ENCODE data around the gene KCNK13.
"Not testable (repeated sequence)": the region's sequence is repeated elsewhere in the genome, so short reads cannot be mapped to it uniquely, and the experiment has no call there.

KCNK13 gene

DNA sequence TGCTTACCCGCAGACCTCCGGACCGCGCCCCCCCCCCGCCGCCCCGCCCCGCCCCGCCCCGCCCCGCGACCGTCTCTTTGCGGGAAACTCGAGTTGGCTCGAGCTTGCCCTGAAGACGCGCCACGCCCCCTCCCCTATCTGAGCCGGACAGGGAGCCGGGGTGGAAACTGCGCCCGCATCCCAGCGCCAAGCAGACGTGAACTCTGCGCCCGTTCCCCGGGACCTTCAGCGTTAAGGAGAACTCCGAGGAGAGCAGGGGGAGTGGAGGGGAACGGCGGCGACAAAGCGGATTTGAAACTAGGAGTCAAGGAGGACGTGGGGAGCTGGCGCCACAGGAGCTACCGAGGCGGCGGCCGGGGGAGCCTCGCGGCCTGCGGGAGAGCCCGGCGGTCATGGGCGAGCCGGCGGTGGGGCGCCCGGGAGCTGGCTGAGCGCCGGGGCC is at the start of gene KCNK13:
TSS of gene KCNK13 (plus strand) at position 310 of the 442 bp plus-strand sequence. CDS start 212 bp downstream, outside the sequence.
- DNase-seq (ENCODE audit: low read depth) = no peak

DNA sequence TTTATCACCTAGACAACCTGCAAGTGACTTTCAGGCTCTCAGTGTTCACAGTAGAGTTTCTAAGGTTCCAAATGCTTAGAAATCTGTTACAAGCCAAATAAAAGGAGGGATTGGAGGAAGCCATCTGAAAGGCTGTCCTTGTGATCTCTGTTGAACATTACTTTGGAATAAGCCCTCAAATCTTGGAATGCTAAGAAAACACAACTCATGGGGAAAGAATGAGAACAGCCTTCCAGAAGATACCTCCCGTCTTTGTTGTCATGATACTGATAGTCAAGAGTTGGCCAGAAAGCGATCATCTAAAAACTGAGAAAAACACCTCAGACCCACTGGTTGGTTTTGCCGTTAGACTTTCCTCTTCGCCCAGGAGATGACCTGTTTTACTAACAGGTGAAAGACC is 44.4 kb upstream of the KCNK13 start:
- DNase-seq (ENCODE audit: low read depth) = no peak

DNA sequence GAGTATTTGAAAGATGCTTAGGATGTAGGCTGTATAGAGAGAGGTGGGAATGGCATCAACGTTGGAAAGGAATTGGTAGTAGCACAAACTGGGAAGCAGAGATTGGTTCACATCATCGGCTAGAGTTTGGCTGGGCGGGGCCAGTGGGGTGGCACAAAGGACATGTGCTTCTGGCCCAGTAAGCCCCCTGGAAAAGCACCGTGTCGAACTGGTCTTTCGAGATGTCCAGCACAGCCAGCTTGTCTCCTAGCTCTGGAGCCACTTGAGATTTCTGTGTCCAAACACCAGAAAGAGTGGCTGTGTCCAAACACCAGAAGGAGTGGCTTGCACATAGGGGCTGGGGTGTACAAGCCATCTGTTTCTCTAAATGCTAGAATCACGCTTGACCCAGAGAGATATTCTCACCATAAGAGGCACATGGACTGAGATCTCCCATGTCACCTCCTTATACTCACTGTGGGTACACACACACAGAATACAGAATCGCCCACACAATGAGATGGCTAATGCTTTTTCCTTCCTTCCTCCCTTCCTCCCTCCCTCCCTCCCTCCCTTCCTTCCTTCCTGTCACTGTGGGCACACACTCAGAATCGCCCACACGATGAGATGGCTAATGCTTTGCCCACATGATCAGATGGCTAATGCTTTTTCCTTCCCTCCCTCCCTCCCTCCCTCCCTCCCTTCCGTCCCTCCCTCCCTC is 41.8 kb upstream of the KCNK13 start:
- no peak for DNase-seq (ENCODE audit: low read depth)

DNA sequence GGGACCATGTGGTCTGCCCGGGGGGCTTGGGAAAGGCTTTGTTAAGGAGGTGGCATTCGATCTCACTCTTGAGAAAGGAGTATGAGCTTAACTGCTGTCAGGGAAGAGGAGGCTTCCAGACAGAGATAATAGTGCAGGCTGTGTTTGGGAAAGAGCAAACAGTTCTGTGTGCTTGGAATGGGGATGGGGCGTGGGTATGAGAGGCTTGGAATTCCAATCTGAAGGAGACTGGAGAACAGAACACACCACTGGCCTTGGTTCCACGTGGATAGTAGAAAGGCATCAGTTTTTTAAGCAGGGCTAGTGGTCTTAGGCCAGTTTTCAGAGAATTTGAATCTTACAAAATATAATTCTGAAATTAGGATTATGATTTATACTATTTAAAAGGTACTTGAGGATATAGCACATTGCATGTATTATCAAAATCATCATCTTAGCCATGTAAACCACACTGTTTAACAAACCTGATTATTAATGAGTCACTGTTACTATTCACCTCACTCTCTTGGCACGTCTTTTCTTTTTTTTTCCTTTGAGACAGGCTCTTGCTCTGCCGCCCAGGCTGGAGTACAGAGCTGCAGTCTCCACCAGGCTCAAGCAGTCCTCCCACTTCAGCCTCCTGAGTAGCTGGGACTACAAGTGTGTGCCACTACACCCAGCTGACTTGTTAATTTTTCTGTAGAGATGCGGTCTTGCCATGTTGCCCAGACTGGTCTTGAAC is 38.5 kb upstream of the KCNK13 start:
- DNase-seq (ENCODE audit: low read depth) = no peak

DNA sequence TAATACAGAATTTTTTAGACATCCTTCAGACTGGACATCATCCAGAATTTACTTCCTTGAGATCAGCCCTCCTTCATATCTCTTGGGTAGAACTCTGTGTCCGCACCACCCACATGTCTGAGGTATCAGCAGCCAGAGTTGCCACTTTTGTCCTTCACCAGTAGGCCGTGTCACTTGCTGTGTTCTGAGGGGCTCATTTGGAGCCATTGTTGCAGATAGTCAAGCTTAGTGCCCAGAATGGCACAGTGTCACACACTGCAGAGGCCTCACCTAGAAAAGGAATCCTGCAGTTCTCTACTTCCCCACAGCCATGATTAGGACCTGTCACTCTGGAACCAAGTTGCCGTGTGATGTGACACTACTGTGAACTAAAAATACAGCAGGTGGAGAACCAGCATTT is 36.9 kb upstream of the KCNK13 start:
- no peak for DNase-seq (ENCODE audit: low read depth)

DNA sequence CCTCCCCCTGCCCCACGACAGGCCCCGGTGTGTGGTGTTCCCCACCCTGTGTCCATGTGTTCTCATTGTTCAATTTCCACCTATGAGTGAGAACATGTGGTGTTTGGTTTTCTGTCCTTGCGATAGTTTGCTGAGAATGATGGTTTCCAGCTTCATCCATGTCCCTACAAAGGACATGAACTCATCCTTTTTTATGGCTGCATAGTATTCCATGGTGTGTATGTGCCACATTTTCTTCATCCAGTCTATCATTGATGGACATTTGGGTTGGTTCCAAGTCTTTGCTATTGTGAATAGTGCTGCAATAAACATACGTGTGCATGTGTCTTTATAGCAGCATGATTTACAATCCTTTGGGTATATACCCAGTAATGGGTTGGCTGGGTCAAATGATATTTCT is 35.2 kb upstream of the KCNK13 start:
- not testable (repeated sequence) for DNase-seq (ENCODE audit: low read depth)

DNA sequence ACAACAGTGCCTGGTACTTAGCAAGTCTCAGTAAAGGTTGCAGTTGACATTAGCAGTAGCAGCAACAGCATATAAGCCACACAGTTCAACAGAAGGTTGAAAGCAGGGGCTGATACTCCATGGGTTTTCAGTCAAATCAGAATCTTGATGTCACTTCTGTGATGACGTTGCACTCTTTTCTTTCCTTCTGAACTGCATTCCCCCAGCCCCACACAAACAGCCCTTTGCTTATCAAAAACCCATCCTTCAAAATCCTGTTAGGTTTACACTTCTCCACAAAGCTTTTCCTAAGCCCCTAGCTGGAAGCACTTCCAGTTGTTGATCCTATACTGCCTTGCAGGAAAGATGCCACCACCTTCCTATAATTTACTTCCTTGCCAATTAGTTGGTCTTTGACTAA is 34.0 kb upstream of the KCNK13 start:
- DNase-seq (ENCODE audit: low read depth) = no peak

DNA sequence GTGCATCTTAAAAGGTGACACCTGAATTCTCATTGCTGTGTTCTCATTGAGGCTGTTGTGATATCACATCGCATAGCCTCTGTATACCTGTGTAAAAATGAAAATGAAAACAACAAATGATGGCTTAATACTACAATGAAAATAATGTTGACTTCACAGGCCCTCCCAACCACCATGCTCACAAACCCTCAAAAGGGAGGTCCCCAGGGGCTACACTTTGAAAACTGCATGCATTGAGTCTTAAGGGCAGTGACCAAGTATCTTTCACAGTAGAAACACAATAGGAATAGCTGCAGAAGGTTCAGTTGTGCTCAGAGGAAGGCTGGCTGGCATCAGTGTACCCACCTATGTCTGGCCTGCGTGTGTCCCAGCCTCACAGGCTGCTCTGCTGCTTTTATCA is 27.6 kb upstream of the KCNK13 start:
- no peak for DNase-seq (ENCODE audit: low read depth)

DNA sequence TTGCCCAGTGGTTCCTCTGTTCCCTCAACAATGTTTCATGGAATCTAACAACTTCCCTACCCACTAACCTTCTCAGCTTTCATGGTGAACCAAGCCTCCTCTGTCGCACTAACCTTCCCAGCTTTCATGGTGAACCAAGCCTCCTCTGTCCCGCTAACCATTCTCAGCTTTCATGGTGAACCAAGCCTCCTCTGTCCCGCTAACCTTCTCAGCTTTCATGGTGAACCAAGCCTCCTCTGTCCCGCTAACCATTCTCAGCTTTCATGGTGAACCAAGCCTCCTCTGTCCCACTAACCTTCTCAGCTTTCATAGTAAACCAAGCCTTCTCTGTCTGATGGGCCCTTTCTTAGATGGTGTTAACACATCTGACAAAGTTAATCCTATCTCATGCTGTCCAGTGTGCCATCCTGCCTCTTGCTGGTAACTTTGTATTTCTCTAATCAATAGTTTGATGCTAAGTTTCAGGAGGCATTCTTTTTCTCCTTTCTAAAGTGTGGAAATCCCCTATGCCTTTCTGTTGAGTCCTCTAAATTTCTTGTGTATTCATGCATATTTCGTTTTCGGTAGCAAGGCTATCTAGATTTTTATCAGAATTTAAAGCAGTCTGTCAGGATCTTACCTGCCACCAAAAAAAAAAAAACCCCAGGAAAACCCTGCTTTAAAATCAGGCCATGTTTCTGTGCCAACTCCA is 26.8 kb upstream of the KCNK13 start:
- no peak for DNase-seq (ENCODE audit: low read depth)

DNA sequence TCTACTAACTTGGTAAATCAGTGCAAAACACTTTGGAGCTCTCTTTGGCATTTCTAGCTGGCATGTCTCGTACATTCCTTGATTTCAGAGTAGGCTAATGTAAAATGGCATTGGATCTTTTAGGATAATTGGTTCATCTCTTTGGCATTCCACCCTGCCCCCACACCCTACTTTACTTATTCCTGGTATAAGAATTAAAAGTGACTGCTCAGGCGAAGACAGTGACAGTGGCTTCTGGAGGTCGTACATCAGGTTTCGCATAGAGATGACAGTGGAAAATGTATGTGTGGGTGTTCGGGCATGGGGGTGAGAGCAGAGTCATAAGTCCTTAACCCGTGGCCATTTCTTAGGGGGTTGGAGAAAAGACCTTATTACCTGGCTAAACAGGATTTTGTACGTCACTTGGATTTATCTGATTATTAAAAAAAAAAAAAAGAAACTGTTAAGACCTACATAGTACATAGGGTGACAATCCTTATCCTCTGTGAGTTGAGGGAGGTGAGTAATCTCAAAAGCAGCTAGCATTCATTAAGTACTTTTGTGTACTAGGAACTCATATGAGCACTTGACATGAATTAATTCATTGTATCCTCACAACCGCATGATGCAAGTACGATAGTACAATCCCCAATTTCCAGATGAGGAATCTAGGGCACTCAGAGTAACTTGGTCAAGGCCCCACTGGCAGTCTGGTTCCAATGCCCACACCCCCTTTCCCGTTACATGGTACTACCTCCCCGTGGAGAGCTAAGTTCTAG is 22.4 kb upstream of the KCNK13 start:
- DNase-seq (ENCODE audit: low read depth) = no peak

DNA sequence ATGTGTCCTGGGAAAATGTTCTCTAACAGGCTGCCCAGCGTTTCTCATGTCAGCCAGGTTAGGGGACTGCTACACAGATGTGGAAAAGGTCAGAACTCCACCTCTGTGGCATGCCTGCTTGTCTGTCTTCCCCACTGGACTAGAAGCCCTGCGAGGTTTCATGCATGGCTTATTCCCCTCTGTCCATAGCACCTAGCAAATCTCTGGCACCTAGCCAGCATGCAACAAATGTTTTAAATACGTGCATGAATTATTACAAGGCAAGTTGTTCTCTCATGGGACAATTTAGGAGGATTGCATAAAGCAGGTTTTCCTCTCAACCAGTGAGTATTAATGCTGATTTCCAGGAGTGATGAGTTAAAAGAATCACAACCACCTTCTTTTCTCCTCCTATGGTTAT is 21.4 kb upstream of the KCNK13 start:
- DNase-seq (ENCODE audit: low read depth) = no peak

DNA sequence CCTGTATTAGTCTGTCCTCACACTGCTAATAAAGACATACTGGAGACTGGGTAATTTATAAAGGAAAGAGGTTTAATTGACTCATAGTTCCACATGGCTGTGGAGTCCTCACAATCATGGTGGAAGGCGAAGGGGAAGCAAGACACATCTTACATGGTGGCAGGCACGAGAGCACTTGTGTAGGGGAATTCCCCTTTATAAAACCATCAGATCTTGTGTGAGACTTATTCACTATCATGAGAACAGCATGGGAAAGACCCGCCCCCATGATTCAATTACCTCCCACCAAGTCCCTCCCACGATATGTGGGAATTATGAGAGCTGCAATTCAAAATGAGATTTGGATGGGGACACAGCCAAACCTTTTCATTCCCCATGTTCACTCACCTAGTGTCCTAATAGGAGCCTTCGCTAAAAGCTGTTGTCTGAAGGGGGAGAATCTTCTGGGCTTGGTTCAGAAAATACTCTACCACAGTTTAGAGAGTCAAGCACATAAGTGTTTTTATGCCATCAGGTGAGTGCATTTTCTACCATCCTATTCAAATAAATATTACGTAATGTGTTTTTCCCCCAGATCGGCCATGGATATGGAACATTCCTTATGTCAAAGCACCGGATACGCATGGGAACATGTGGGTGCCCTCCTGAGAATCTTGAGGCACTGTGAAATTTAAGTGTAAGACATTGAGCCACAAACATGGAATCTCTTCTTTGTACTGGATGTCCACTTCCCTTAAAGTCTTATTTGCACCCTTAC is 19.1 kb upstream of the KCNK13 start:
- no peak for DNase-seq (ENCODE audit: low read depth)

DNA sequence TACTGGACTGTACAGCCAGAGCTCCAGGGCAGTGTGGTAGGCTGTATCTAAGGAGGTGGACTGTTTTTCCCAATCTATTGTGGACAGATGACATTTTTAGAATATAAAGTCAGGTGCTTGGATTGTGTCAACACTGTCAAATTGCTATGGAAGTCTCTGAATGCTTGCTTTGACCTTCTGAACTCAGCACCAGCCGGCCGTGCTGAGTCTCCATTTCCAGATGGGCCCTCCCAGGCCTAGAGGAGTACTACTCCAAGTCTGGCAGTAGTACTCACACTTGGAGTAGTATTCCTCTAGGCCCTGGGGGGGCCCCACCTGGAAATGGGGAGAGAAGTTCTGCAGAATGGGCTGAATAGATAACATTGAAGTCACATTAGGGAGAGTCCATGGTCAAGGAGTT is 16.2 kb upstream of the KCNK13 start:
- DNase-seq (ENCODE audit: low read depth) = no peak

DNA sequence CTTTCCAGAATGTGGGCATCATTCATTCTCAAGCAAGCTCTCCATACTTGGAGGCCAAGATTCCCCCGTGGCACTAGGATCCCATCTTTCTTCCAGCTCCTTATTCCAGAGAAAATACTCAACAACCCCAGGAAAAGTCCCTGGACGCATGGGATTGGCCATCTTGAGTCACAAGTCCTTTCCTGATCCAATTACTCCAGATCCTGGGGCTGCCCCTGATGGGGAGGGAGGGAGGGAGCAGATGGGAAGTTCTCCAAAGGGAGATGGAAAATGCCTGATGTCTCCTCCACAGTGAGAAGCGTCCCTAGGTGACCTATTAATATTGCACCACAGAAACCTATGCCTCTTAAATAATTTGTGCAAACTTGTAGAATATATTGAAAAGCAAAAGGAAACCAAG is 12.4 kb upstream of the KCNK13 start:
- DNase-seq (ENCODE audit: low read depth) = no peak

DNA sequence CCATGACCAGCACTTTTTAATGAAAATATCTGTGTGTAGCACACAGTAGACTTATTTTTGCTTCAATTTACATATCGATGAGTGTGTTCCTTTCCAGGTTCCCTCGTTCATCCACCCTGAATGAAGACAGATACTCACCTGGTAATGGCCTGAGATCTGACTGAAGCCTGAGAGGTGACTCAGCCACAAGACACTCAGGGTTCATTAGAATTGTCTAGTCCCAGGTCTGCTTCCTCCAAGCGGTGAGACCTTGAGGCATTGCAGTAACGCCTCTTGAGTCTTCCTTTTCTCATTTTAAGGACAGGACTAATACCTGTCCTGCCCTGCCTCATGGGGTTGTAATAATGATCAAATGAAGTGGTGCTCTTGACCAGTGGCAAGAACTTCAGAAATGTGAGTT is 11.5 kb upstream of the KCNK13 start:
- DNase-seq (ENCODE audit: low read depth) = no peak

DNA sequence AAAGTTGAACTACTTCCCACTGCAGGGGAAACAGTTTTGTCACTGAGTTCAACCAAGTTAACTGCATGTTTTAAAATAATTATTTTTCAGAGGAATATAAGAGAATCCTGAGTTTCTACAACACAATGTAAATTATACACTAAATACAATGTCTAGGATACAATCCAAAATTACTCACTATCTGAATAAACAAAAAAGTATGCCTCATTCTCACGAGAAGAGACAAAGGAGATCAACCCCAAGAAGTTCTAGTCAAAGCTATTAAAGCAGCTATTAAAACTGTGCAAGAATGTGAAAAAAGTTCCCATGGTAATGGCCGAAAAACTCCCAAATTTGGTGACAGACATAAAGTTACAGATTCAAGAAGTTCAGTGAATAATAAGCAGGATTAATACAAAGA is 8.8 kb upstream of the KCNK13 start:
- no peak for DNase-seq (ENCODE audit: low read depth)

DNA sequence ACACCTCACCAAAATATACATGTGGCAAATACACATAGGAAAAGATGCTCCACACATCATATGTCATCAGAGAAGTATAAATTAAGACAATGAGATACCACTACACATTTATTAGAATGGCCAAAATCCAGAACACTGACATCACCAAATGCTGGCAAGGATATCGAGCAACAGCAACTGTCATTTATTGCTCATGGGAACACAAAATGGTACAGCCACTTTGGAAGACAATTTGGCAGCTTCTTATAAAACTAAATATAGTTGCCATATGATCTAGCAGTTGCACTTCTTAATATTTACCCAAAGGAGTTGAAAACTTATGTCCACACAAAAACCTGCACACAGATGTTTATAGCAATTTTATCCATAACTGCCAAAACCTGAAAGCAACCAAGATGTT is 7.0 kb upstream of the KCNK13 start:
- DNase-seq (ENCODE audit: low read depth) = no peak

DNA sequence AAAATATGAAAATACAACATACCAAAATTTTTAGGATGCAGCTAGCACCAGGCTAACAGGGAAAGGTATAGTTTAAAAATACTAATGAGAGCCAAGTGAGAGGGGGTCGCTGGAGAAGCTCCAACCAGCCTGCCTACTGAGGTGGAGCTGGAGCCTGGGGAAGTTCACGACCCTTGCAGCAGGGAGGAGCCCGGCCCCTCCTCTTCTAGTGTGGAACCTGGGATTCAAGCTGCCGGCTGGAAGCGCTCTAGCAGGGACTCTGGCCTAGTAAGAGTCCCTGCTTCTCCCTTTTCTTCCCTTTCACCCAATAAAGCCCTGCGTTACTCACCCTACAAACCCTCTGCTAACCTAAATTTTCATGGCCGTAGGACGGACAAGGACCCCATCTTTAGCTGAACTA is 5.0 kb upstream of the KCNK13 start:
- DNase-seq (ENCODE audit: low read depth) = no peak

DNA sequence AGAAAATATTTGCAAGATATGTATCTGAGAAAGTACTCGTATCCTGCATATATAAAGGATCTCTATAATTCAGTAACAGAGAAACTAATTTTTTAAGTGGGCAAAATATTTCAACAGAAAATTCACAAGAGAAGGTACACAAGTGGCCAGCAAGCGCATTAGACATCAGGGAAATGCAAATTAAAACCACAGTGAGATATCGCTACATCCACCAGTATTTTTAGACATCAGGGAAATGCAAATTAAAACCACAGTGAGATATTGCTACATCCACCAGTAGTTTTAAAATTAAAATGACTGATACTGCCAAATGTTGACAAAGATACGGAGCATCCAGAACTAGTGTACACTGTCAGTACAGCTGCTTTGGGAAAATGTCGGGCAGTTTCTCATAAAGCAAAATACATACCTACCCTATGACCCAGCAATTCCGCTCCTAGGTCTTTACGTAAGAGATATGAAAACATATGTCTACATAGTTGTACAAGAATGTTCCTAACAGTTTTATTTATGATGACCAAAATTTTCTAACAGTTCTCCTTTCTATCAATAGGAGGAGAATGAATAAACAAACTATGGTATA is 2.8 kb upstream of the KCNK13 start:
- DNase-seq (ENCODE audit: low read depth) = no peak

DNA sequence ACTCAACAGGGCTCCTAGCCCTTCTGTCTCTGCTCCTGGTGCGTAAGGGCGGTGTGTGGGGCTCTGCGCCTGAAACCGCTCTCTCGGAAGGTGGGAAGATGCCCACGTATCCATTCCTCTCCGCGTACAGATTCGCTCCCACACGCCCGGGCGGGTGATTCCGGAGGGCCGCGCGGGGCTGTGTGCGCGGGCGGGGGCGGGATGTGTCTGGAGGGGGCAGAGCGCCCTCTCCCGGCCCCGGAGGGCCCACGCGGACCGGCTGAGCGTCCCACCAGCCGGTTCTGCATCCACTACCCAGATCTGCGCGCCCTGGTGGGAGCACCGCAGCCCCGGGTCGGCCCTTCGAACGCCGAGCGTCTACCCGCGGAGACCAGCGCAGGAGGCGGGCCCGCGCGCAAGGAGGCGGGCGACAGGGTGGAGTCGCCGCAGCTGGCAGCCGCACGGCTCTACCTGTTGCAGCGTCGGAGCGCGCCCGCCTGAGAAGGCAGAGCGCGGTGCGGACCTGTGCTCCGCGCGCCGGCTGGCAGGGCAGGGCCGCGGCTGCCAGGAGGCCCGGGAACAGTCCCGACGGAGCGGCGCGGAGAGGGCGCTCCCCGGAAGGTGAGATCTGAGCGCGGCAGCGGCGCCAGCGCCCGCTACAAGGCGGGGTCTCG is 1.4 kb upstream of the KCNK13 start:
- DNase-seq (ENCODE audit: low read depth) = no peak
